BJ (cell line): ENCODE results near the gene NKAIN4. TPM values are rescaled to one million over a fixed set of nuclear protein-coding genes. Genes with fewer than 3 reads are reported as not detected.
A peak's percentile ranks its signal among the peaks of the same experiment; 100 is the strongest.

Experiments
- CTCF ChIA-PET: fragments of 350-600 bp; formaldehyde crosslinking; extraction: SDS; loops from one replicate; lab custom pipeline; 2021; ENCODE audit warnings: antibody characterized with exemption, inconsistent platforms; lab: Yijun Ruan, JAX
- POLR2A ChIA-PET: fragments of 300-600 bp; sonication (Branson Sonifier 250); formaldehyde crosslinking; extraction: SDS; loops from one replicate; lab custom pipeline; 2021; ENCODE audit warnings: antibody characterized with exemption; lab: Charles Lee
- DNase-seq: peaks from one replicate; pipeline ENCODE4 v3.0.0-alpha.2; 2011; ENCODE audit warnings: low read depth
- H3K27me3 ChIP-seq: 2 replicates; pipeline ENCODE4 v1.6.0; 2011; ENCODE audit warnings: low read length; ENCODE audit not compliant: control insufficient read depth, insufficient read depth
- H3K36me3 ChIP-seq: 2 replicates; pipeline ENCODE4 v1.5.1; 2011; ENCODE audit warnings: low read length; ENCODE audit not compliant: control insufficient read depth, insufficient read depth
- H3K4me3 ChIP-seq: 2 replicates; pipeline ENCODE4 v1.5.1; 2011; ENCODE audit warnings: low read depth, mild to moderate bottlenecking, control low read depth, low read length
- CTCF ChIP-seq: IDR thresholded peaks from 2 replicates; pipeline ENCODE4 v1.5.1; 2011; ENCODE audit warnings: low read depth, mild to moderate bottlenecking, control low read depth, inconsistent platforms, low read length, moderate library complexity; ENCODE audit not compliant: insufficient read depth
- polyA plus RNA-seq: library from polyadenylated mRNA; depleted of rRNA; stranded (reverse); fragments of >200 nt; gene quantifications from 2 replicates; pipeline ENCODE4 v1.2.3, GENCODE V29; 2011

The NKAIN4 gene
- polyA plus RNA-seq, 1 experiment = not detected

- ChIA-PET CTCF (interaction anchor here (1.0 to 2.0 kb wide), 4 partner anchors 21 to 54 kb away, joined by 3 to 5 read pairs (median 3); no protein-coding TSS in a partner anchor), POLR2A (no interaction called here)
- TF ChIP-seq CTCF = no peak
- Histone ChIP-seq H3K4me3 (no peak overlapping the region), H3K36me3 (no peaks in the 10 kb centered on the region), H3K27me3 (peaks cover 58% of the 10 kb centered on the region)
- DNase-seq = no peak
These were observed 1.9 kb upstream of the NKAIN4 start for GRCh38 chr20:63255931-63256704.

- peaks cover 50% of the 10 kb centered on the region for H3K27me3 ChIP-seq
- CTCF ChIA-PET = interaction anchor here (0.7 to 2.0 kb wide), 4 partner anchors 9 to 199 kb away, joined by 3 to 5 read pairs (median 4); no protein-coding TSS in a partner anchor
These were observed 532 bp upstream of the NKAIN4 start for GRCh38 chr20:63254606-63255384.

DNA sequence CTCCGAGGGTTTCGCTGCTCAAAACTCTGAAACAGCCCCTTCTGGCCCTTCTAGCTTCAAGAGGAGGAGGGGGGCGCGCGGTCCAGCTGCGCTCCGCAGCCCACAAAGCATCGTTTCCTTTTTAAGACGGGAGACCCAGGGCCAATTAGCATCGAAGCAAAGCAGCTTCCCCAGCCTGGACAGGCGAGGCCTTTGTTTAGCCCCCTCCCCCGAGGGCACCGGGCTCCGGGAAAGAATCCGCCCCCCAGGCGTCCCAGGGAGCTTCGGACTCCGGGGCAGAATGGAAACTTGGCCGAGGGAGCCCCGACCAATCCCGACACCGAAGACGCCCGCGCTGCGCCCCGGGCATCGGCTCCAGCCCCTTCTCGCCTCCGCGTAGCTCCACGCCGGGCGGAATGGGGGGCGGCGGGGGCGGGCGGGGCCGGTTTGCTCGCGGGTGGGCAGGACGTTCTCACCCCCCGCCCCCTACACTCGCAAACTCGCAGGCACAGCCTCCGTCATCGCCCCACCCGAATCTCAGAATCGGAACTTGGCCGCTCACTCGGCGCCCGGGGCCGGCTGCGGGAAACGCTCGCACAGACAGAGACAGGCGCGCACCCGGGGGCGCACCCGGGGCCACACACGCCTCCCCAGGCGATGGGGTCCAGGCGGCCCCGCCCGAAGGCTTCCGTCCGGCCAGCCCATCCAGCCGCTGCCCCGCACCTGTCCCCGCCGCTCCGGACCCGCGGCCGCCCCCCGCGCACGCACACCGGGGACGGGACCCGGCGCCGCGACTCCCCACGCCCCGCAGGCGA is 628 bp downstream of the NKAIN4 start:
- DNase-seq = no peak
- peak overlapping the region; percentile 3; the same call in 1 of the 2 replicates for H3K4me3 ChIP-seq
- peaks cover 40% of the 10 kb centered on the region for H3K27me3 ChIP-seq
- H3K36me3 ChIP-seq = no peaks in the 10 kb centered on the region
- POLR2A ChIA-PET = no interaction called here
- TF ChIP-seq CTCF = no peak
- CTCF ChIA-PET = interaction anchor here (1.2 to 9.2 kb wide), 4 partner anchors 19 to 281 kb away, joined by 4 to 64 read pairs (median 5); no protein-coding TSS in a partner anchor

More at GRCh38 chr20:63254606-63255384, 532 bp upstream of the NKAIN4 start:
- no peak for TF ChIP-seq CTCF
- Histone ChIP-seq H3K4me3 (no peak overlapping the region), H3K36me3 (no peaks in the 10 kb centered on the region)
- POLR2A ChIA-PET = no interaction called here
- no peak for DNase-seq

DNA sequence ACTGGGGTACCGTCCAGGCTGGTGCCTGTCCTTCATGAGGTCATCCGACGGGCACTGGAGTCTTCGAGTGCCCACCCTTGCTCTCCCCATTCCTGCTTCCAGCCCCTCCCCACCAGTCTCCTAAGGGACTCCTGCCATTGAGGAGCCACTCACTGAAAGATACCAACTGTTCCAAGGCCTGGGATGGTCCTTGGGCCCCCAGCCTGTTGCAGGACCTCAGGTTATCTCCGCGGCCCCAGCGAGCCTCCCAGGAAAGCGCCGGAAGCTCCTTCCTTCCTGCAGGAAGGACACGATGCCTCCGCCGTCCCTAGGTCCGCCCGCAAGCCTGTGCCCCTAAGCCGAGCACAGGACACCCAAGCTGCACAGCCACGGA is 1.2 kb downstream of the NKAIN4 start:
- DNase-seq = no peak
- POLR2A ChIA-PET = no interaction called here
- CTCF ChIA-PET = interaction anchor here (1.2 to 9.2 kb wide), 4 partner anchors 18 to 280 kb away, joined by 4 to 64 read pairs (median 5); no protein-coding TSS in a partner anchor
- Histone ChIP-seq H3K27me3 (peaks cover 35% of the 10 kb centered on the region), H3K4me3 (no peak overlapping the region), H3K36me3 (no peaks in the 10 kb centered on the region)
- no peak for TF ChIP-seq CTCF
